Aorta (tissue), 5 donors: ENCODE data around the gene CRP. TPM values are rescaled to one million over a fixed set of nuclear protein-coding genes. Genes with fewer than 3 reads are reported as not detected.
"Not testable (repeated sequence)": the region's sequence is repeated elsewhere in the genome, so short reads cannot be mapped to it uniquely, and the experiment has no call there.

Experiments
- ATAC-seq: fragments of 200-7000 bp; cut with Tn5 transposase; one replicate; pipeline ENCODE4 v1.9.1; 2022; ENCODE audit warnings: moderate library complexity; ENCODE audit not compliant: low FRiP score
- DNase-seq, 2 donors: peaks; one replicate each; pipeline ENCODE4 v3.0.0-alpha.2; 2020
- H3K27ac ChIP-seq, 2 donors: one replicate each; pipeline ENCODE4 v1.5.1; 2013; ENCODE audit warnings: low read length in 2 of 2, mild to moderate bottlenecking in 2 of 2, moderate library complexity in 2 of 2, control low read depth in 1 of 2, inconsistent platforms in 1 of 2, low read depth in 1 of 2
- H3K27me3 ChIP-seq, 2 donors: one replicate each; pipeline ENCODE4 v1.6.1; 2013; ENCODE audit warnings: control low read depth in 1 of 2, low read length in 1 of 2, mild to moderate bottlenecking in 1 of 2, moderate library complexity in 1 of 2; ENCODE audit not compliant: insufficient read depth in 2 of 2, control insufficient read depth in 1 of 2
- H3K36me3 ChIP-seq, 2 donors: one replicate each; pipeline ENCODE4 v1.6.1; 2013; ENCODE audit warnings: control low read depth in 1 of 2, low read length in 1 of 2, mild to moderate bottlenecking in 1 of 2; ENCODE audit not compliant: insufficient read depth in 2 of 2, control insufficient read depth in 1 of 2
- H3K4me1 ChIP-seq, 2 donors: one replicate each; pipeline ENCODE4 v1.6.1; 2013; ENCODE audit warnings: low read length in 2 of 2, control low read depth in 1 of 2, mild to moderate bottlenecking in 1 of 2, moderate library complexity in 1 of 2; ENCODE audit not compliant: insufficient read depth in 2 of 2, control insufficient read depth in 1 of 2
- H3K4me3 ChIP-seq, 2 donors: one replicate each; pipeline ENCODE4 v1.5.1; 2013; ENCODE audit warnings: low read length in 2 of 2, control low read depth in 1 of 2, mild to moderate bottlenecking in 1 of 2
- H3K9me3 ChIP-seq: one replicate; pipeline ENCODE4 v1.6.1; 2013; ENCODE audit warnings: mild to moderate bottlenecking, low read length; ENCODE audit not compliant: control insufficient read depth
- WGBS, 2 donors: extraction: QIAGEN DNeasy Blood & Tissue Kit; methylation state at CpG; one replicate each; pipeline ENCODE4 v1.1.7; 2013; 5-methylcytosine and 5-hydroxymethylcytosine counted together
- intact Hi-C, 2 donors: fragments of 100-400 bp; cut with DNase I; formaldehyde crosslinking; loops; one replicate each; pipeline versions ENCODE4 v1.14.2 to v1.15.0; 2022
- polyA plus RNA-seq, 2 donors: library from polyadenylated mRNA; stranded (reverse); fragments of 200-250 nt; gene quantifications; one replicate each; pipeline ENCODE4 v1.2.3, GENCODE V29; 2013
- total RNA-seq, 2 donors: library from RNA; stranded (reverse); fragmentation: NEBNext Ultra II Directional; extraction: Animal tissue kit (Norgen Biotek cat#: 25700); gene quantifications; one replicate each; pipeline ENCODE4 v1.2.1, GENCODE V29; 2021
- donor health status: healthy with polysubstance abuse.
- donor health status: Bipolar disorder and iron deficiency.
- donor health status: DM: no; HTN: no; CAD: no.
- donor health status: DM: no; HTN: no; CAD: no.
- donor health status: DM: yes; HTN: yes; CAD: no.

CRP gene
- total and polyA plus RNA-seq, 4 donors: 0.05 to 1.1 (median 0.32) TPM; not detected in 1

- ATAC-seq: no peak
These were observed 27.6 kb downstream of the CRP start for GRCh38 chr1:159686599-159687299.

GRCh38 chr1:159678939-159679338, 35.5 kb downstream of the CRP start:
- no peak for ATAC-seq

More at GRCh38 chr1:159686599-159687299, 27.6 kb downstream of the CRP start:
- WGBS, 2 donors: 71 to 79% methylated on average over 1 of the region's 1 CpG
- Histone ChIP-seq H3K4me3 (no peak overlapping the region), H3K9me3 (no peaks in the 10 kb centered on the region), H3K27me3 (peaks cover 0 to 2% of the 10 kb centered on the region in 2 donors), H3K4me1 (no peaks in the 10 kb centered on the region), H3K36me3 (no peaks in the 10 kb centered on the region), H3K27ac (no peak overlapping the region)
- no peak for DNase-seq
- intact Hi-C loops: no loop called here

DNA sequence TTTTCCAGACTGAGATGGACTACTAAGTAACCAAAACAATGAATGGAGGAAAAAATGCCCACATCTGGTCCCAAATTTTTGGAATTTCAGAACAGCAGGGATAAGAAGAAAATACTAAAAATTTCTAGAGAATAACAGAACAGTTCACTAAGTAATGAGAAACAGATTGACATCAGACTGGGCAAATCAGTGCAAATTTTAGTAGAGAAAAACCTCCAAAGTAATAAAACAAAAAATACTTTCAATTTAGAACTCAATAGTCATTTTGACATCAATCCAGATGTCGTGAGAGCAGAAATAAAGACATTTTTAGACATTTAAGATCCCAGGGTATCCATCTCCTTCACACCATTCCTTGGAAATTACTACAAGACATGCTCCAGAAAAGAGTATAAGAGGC, 39.3 kb downstream of the CRP start:
- ATAC-seq (no peak), DNase-seq (no peak)
- Histone ChIP-seq H3K4me3 (no peak overlapping the region), H3K27ac (no peak overlapping the region), H3K27me3 (no peaks in the 10 kb centered on the region), H3K9me3 (no peaks in the 10 kb centered on the region), H3K4me1 (no peaks in the 10 kb centered on the region), H3K36me3 (no peaks in the 10 kb centered on the region)
- WGBS, 2 donors: 32 to 37% methylated on average over 1 of the region's 1 CpG
- intact Hi-C loops: no loop called here

More at GRCh38 chr1:159678939-159679338, 35.5 kb downstream of the CRP start:
- WGBS, 2 donors: 68 to 71% methylated on average over 5 of the region's 5 CpGs
- H3K27me3 ChIP-seq: no peaks in the 10 kb centered on the region
- intact Hi-C loops: no loop called here
- peaks cover 2% of the 10 kb centered on the region for H3K9me3 ChIP-seq
- no peak for DNase-seq
- no peaks in the 10 kb centered on the region for H3K36me3 ChIP-seq
- H3K4me3 ChIP-seq: no peak overlapping the region
- no peak overlapping the region for H3K27ac ChIP-seq
- no peaks in the 10 kb centered on the region for H3K4me1 ChIP-seq

DNA sequence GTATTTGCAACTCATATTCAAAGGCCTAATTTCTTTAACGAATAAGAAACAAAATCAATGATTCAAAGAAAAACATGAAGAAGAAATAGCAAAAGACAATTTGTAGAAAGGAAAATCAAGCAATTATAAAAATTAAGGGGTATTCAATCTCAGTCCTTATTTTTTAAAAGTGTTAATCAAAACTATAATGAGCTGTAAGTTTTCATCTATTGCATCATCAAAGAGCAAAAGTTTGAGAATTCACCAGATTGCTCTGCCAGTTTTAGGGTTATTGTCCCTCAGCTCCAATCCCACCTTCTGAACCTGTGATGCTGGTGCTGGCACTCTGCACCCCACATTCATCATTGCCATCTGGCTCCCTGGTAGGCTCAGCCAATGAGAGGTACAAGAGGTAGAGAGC, 42.0 kb downstream of the CRP start:
- H3K4me3 ChIP-seq, H3K9me3 ChIP-seq, DNase-seq, H3K27me3 ChIP-seq, intact Hi-C loops, H3K27ac ChIP-seq, H3K4me1 ChIP-seq, H3K36me3 ChIP-seq, ATAC-seq: not testable (repeated sequence)
- 91 to 96% methylated on average over 1 of the region's 1 CpG for WGBS, 2 donors

DNA sequence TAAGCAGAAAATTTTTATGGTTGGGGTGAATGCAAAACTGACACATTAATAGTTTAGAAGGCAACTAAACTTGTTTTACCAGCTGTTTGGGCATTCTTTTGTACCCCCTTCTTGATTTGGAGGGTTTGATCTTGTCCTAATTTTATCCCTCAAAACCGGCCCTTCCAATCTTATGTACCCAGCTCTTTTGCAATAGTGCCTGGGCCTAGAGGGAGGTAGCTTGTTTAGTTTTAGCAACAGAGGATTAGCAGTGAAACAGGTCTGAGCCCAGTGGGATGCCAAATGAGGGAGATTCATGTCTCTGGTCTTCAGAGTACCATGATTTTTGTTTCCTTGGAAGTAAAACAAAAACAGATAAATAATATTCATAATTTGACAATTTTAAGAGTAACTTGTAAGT, 45.1 kb downstream of the CRP start:
- H3K36me3 ChIP-seq: no peaks in the 10 kb centered on the region
- no peak overlapping the region for H3K4me3 ChIP-seq
- intact Hi-C loops: no loop called here
- H3K9me3 ChIP-seq: peaks cover 2% of the 10 kb centered on the region
- H3K27me3 ChIP-seq: no peaks in the 10 kb centered on the region
- no peaks in the 10 kb centered on the region for H3K4me1 ChIP-seq
- DNase-seq (no peak), ATAC-seq (no peak)
- no peak overlapping the region for H3K27ac ChIP-seq
- 25 to 42% methylated on average over 1 of the region's 1 CpG for WGBS, 2 donors

DNA sequence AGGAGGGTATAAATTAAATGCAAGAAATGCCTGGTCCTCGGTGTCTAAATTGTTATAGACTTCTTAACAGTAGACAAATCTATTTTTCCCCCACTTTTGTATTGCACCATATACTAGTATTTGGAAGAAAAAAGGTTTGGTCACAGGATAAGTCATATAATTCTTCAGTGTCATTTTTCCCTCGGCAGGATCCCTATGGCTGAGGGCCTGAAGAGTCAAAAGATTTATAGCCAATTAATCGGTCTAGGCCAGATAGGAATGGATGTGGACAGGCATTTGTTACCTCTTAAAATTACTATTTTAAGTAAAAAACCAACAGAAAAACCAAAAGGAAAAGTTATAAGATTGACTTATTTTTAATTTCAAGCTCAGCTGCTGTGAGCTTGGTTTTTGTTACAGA, 45.6 kb downstream of the CRP start:
- H3K4me3 ChIP-seq: no peak overlapping the region
- intact Hi-C loops: no loop called here
- H3K4me1 ChIP-seq: no peaks in the 10 kb centered on the region
- peaks cover 2% of the 10 kb centered on the region for H3K9me3 ChIP-seq
- no peaks in the 10 kb centered on the region for H3K36me3 ChIP-seq
- 39 to 47% methylated on average over 3 of the region's 3 CpGs for WGBS, 2 donors
- H3K27me3 ChIP-seq: no peaks in the 10 kb centered on the region
- no peak overlapping the region for H3K27ac ChIP-seq
- DNase-seq: no peak
- ATAC-seq: no peak

DNA sequence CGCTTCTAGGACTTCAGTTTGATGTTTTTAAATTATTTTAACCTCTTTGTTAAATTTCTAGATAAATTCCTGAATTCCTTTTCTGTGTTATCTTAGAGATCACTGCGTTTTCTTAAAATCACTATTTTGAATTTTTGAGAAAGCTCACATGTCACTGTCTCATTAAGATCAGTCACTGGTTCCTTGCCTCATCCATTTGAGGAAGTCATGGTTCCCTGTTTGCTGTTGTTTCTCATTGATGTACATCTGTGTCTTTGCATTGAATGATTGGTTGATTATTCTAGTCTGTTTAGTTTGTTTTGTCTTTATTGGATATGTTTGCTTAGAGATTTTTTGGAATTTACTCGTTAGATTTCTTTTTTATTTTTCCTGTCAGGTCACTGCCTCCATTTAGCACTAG, 50.1 kb downstream of the CRP start:
- ATAC-seq (no peak), DNase-seq (no peak)
- intact Hi-C loops: no loop called here
- Histone ChIP-seq H3K27ac (no peak overlapping the region), H3K36me3 (no peaks in the 10 kb centered on the region), H3K9me3 (peaks cover 2% of the 10 kb centered on the region), H3K4me1 (no peaks in the 10 kb centered on the region), H3K27me3 (no peaks in the 10 kb centered on the region), H3K4me3 (no peak overlapping the region)
- 62 to 70% methylated on average over 3 of the region's 3 CpGs for WGBS, 2 donors

DNA sequence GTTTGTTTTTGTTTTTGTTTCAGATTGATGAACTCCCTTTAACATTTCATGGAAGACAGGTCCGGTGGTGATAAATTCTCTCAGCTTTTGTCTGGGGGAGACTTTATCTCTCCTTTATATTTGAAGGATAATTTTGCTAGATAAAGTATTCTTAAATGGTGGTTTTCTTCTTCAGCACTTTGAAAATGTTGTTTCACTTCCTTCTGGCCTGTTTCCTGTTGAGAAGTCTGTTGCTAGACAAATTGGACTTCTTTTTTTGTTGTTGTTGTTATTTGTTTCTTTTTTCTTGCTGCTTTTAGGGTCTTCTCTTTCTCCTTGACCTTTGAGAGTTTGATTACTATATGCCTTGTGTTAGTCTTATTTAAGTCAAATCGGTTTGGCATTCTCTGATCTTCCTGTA, 50.8 kb downstream of the CRP start:
- Histone ChIP-seq H3K27ac (no peak overlapping the region), H3K4me1 (no peaks in the 10 kb centered on the region), H3K27me3 (no peaks in the 10 kb centered on the region), H3K36me3 (no peaks in the 10 kb centered on the region), H3K9me3 (peaks cover 2% of the 10 kb centered on the region), H3K4me3 (no peak overlapping the region)
- WGBS, 2 donors: 65 to 73% methylated on average over 2 of the region's 2 CpGs
- intact Hi-C loops: no loop called here
- no peak for ATAC-seq
- no peak for DNase-seq
